Uterus (tissue), 2 donors: ENCODE results near the gene NAV2.

Experiments used
- CTCF ChIP-seq, 4 experiments: fragments of 200-600 bp in 2 of 4; fragments of 450-650 bp in 2 of 4; sonication (generic) in 2 of 4; IDR thresholded peaks; one replicate each; pipeline ENCODE4 v1.5.1; 2016 to 2019; ENCODE audit warnings: antibody characterized with exemption in 4 of 4, mild to moderate bottlenecking in 2 of 4, moderate library complexity in 1 of 4
- POLR2A ChIP-seq, 2 donors: fragments of 450-650 bp; IDR thresholded peaks; one replicate each; pipeline ENCODE4 v1.6.1; 2016; ENCODE audit warnings: antibody characterized with exemption in 2 of 2, mild to moderate bottlenecking in 1 of 2, moderate library complexity in 1 of 2

DNA sequence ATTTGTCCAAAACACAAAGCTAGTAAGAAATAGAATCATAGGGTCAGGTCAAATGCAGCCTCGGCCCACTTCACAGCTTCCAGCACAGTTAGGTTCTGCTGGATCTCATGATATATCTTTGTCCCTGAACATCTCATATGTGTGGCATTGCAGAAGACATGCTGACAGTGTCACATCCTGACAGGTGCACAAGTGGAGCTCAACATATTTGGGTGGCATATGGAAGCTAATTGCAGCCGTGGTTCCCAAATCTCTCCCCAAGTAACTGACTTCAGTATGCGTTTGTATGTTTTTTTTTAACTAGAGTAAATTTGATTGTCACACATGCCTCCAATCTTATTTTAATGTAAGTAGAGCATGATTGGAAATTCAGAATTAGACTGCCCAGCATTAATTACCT lies 33.4 kb downstream of the NAV2 start:
- TF ChIP-seq CTCF (IDR thresholded peaks at IDR 0.05): no peak
- TF ChIP-seq POLR2A (IDR thresholded peaks at IDR 0.05): no peak
